ENCODE measurements around the gene ENPP7. TPM values are rescaled to one million over a fixed set of nuclear protein-coding genes. Genes with fewer than 3 reads are reported as not detected.

The ENPP7 gene
- total RNA-seq, 1 donor from 2014 or later = not detected

DNA sequence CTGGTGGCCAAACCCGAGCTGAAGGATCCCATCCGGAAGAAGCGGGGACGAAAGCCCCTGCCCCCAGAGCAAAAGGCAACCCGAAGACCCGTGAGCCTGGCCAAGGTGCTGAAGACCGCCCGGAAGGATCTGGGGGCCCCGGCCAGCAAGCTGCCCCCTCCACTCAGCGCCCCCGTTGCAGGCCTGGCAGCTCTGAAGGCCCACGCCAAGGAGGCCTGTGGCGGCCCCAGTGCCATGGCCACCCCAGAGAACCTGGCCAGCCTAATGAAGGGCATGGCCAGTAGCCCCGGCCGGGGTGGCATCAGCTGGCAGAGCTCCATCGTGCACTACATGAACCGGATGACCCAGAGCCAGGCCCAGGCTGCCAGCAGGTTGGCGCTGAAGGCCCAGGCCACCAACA, 53.1 kb downstream of the ENPP7 start:
- H3K36me3 Mint-ChIP-seq (ENCODE audit: low read depth, unreplicated experiment) = peaks cover 39% of the 10 kb centered on the region
- H3K9me3 Mint-ChIP-seq (ENCODE audit: unreplicated experiment) = no peaks in the 10 kb centered on the region
- peaks cover 18% of the 10 kb centered on the region for H3K27me3 Mint-ChIP-seq (ENCODE audit: unreplicated experiment)

DNA sequence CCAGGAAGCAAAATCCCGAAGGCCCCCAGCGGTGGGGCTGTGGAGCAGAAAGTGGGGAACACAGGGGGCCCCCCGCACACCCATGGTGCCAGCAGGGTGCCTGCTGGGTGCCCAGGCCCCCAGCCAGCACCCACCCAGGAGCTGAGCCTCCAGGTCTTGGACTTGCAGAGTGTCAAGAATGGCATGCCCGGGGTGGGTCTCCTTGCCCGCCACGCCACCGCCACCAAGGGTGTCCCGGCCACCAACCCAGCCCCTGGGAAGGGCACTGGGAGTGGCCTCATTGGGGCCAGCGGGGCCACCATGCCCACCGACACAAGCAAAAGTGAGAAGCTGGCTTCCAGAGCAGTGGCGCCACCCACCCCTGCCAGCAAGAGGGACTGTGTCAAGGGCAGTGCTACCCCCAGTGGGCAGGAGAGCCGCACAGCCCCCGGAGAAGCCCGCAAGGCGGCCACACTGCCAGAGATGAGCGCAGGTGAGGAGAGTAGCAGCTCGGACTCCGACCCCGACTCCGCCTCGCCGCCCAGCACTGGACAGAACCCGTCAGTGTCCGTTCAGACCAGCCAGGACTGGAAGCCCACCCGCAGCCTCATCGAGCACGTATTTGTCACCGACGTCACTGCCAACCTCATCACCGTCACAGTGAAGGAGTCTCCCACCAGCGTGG, 53.7 kb downstream of the ENPP7 start:
- H3K4me3 Mint-ChIP-seq (ENCODE audit: unreplicated experiment) = no peak overlapping the region
- no peaks in the 10 kb centered on the region for H3K9me3 Mint-ChIP-seq (ENCODE audit: unreplicated experiment)
- H3K4me1 Mint-ChIP-seq (ENCODE audit: unreplicated experiment) = peaks cover 33% of the 10 kb centered on the region
- H3K36me3 Mint-ChIP-seq (ENCODE audit: low read depth, unreplicated experiment) = peaks cover 37% of the 10 kb centered on the region
- H3K27ac Mint-ChIP-seq (ENCODE audit: unreplicated experiment) = no peak overlapping the region
- no peak for DNase-seq (ENCODE audit: low spot score)
- H3K27me3 Mint-ChIP-seq (ENCODE audit: unreplicated experiment) = peaks cover 18% of the 10 kb centered on the region
- TF ChIP-seq, protein P1, sequence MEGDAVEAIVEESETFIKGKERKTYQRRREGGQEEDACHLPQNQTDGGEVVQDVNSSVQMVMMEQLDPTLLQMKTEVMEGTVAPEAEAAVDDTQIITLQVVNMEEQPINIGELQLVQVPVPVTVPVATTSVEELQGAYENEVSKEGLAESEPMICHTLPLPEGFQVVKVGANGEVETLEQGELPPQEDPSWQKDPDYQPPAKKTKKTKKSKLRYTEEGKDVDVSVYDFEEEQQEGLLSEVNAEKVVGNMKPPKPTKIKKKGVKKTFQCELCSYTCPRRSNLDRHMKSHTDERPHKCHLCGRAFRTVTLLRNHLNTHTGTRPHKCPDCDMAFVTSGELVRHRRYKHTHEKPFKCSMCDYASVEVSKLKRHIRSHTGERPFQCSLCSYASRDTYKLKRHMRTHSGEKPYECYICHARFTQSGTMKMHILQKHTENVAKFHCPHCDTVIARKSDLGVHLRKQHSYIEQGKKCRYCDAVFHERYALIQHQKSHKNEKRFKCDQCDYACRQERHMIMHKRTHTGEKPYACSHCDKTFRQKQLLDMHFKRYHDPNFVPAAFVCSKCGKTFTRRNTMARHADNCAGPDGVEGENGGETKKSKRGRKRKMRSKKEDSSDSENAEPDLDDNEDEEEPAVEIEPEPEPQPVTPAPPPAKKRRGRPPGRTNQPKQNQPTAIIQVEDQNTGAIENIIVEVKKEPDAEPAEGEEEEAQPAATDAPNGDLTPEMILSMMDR (IDR thresholded peaks at IDR 0.05; ENCODE audit: unreplicated experiment) = no peak

More for the DNA sequence above, 53.1 kb downstream of the ENPP7 start:
- no peak for DNase-seq (ENCODE audit: low spot score)
- Mint-ChIP-seq H3K4me3 (ENCODE audit: unreplicated experiment) (no peak overlapping the region), H3K27ac (ENCODE audit: unreplicated experiment) (no peak overlapping the region), H3K4me1 (ENCODE audit: unreplicated experiment) (peaks cover 37% of the 10 kb centered on the region)
- TF ChIP-seq, protein P1 (IDR thresholded peaks at IDR 0.05; ENCODE audit: unreplicated experiment) = no peak

DNA sequence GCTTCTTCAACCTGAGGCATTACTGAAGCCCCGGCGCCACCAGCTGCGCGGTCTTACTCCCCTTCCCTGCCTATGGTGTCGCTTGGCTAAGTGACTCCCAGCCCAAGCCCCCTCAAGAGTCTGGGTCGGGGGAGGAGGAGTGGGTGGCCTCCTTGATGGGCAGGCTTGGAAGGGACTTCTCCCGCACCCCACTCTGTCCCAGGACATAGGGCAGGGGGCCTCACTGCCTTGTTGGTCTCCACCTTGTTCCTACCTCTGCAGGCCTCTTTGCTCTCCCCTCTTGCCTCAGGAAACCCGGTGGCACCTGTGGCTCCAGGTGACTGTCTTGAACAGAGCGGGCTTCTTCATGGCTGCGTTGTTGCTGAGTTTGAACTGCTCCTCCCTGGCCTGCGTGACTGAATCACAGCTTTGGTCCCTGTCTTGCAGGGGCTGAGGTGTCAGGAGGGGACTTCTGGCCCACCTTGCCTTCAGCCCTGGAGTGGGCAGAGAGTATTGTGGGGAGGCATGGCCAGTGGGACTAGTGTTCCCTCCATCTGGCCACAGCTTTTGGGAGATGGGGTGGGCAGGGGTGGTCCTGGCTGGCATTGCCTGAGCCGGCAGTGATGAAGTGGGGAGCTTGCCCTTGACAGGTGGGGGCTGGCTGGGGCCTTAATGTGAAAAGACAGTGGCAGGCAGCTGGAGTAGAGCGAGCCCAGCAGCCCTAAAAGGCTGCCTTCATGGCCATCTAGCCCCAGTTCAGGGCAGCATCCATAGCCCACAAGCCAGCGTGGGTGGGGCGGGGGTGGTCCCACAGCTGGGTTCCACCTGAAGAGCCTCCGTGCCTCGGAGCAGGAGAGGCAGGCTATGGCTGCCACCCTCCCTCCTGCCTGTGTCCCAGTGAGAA, 54.5 kb downstream of the ENPP7 start:
- Mint-ChIP-seq H3K9me3 (ENCODE audit: unreplicated experiment) (no peaks in the 10 kb centered on the region), H3K4me1 (ENCODE audit: unreplicated experiment) (peaks cover 25% of the 10 kb centered on the region), H3K36me3 (ENCODE audit: low read depth, unreplicated experiment) (peaks cover 30% of the 10 kb centered on the region), H3K27me3 (ENCODE audit: unreplicated experiment) (peaks cover 12% of the 10 kb centered on the region), H3K27ac (ENCODE audit: unreplicated experiment) (no peak overlapping the region), H3K4me3 (ENCODE audit: unreplicated experiment) (no peak overlapping the region)
- TF ChIP-seq, protein P1 (IDR thresholded peaks at IDR 0.05; ENCODE audit: unreplicated experiment) = no peak
- no peak for DNase-seq (ENCODE audit: low spot score)

DNA sequence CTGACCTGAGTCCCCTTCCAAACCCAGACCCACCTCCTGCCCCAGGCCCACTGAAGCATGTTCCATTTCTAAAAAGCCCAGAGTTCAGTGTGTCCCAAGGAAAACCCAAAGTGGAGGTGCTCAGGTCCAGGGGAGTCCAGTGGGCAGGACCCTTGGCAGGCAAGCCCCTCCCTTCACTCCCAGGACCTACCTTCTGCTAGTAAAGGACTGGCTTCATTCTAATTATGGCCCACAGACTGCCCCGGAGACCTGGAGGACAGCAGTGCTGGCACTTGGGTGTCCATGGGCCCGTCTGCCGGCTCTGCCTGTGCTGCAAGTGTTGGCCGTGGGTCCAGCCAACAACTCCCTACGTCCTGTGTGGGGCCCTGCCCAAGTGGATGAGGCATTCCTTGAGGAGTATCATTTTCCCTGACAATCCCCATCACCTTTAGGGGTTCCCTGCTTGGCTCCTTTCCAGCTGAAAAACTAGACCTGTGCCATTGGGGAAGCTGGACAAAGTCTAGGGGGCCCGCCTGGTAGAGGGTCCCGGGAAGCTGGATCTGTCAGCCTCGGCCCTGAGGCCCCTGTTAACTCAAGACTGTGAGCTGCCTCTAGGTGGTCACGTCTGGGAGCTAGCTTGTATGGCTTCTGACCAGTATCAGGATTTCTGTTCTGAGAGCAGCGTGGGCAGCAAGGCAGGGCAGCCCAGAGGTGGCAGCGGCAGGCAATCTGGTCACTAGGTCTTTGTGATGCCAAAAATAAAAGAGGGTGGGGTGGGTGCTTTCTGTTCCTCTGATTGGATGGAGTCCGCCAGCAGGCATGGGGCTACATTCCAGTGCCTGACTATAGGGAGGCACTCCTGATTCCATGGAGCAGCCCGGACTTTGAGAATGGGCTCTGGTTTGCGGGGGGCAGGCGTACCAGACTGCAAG, 55.4 kb downstream of the ENPP7 start:
- DNase-seq (ENCODE audit: low spot score) = no peak
- peaks cover 16% of the 10 kb centered on the region for H3K4me1 Mint-ChIP-seq (ENCODE audit: unreplicated experiment)

More for the DNA sequence above, 55.4 kb downstream of the ENPP7 start:
- Mint-ChIP-seq H3K9me3 (ENCODE audit: unreplicated experiment) (no peaks in the 10 kb centered on the region), H3K36me3 (ENCODE audit: low read depth, unreplicated experiment) (peaks cover 23% of the 10 kb centered on the region), H3K4me3 (ENCODE audit: unreplicated experiment) (no peak overlapping the region), H3K27ac (ENCODE audit: unreplicated experiment) (no peak overlapping the region), H3K27me3 (ENCODE audit: unreplicated experiment) (peaks cover 9% of the 10 kb centered on the region)
- TF ChIP-seq, protein P1 (IDR thresholded peaks at IDR 0.05; ENCODE audit: unreplicated experiment) = no peak
